IPS-20b (cell line): ENCODE measurements around the gene ING4.

ENCODE experiments used
- H3K27ac ChIP-seq: one replicate; pipeline ENCODE4 v1.5.1; 2013; ENCODE audit warnings: low read length
- H3K27me3 ChIP-seq: 2 replicates; pipeline ENCODE4 v1.6.1; 2013; ENCODE audit warnings: mild to moderate bottlenecking, low read length, inconsistent platforms; ENCODE audit not compliant: insufficient read depth
- H3K36me3 ChIP-seq: 2 replicates; pipeline ENCODE4 v1.6.1; 2013; ENCODE audit warnings: low read depth, mild to moderate bottlenecking, inconsistent platforms, low read length, moderate library complexity; ENCODE audit not compliant: insufficient read depth
- H3K4me1 ChIP-seq: 2 replicates; pipeline ENCODE4 v1.6.1; 2013; ENCODE audit warnings: mild to moderate bottlenecking, control low read depth, inconsistent platforms, low read length, moderate library complexity; ENCODE audit not compliant: insufficient read depth
- H3K4me3 ChIP-seq: 2 replicates; pipeline ENCODE4 v1.5.1; 2013; ENCODE audit warnings: mild to moderate bottlenecking, low read length, inconsistent platforms
- H3K9ac ChIP-seq: 2 replicates; pipeline ENCODE4 v1.6.1; 2013; ENCODE audit warnings: low read depth, mild to moderate bottlenecking, inconsistent platforms, low read length, moderate library complexity
- H3K9me3 ChIP-seq: 2 replicates; pipeline ENCODE4 v1.6.1; 2013; ENCODE audit warnings: mild to moderate bottlenecking, low read depth, low read length, inconsistent platforms; ENCODE audit not compliant: insufficient read depth

ING4 gene

GRCh38 chr12:6612652-6613014 is 50.3 kb downstream of the ING4 start:
- Histone ChIP-seq H3K4me1 (peaks cover 16% of the 10 kb centered on the region; the same call in 1 of the 2 replicates), H3K9me3 (no peaks in the 10 kb centered on the region), H3K9ac (peak overlapping the region; percentile 87; the same call in 1 of the 2 replicates), H3K27ac (peak overlapping the region; percentile 88), H3K36me3 (no peaks in the 10 kb centered on the region), H3K27me3 (no peaks in the 10 kb centered on the region), H3K4me3 (peak overlapping the region; percentile 61; the same call in 1 of the 2 replicates)

DNA sequence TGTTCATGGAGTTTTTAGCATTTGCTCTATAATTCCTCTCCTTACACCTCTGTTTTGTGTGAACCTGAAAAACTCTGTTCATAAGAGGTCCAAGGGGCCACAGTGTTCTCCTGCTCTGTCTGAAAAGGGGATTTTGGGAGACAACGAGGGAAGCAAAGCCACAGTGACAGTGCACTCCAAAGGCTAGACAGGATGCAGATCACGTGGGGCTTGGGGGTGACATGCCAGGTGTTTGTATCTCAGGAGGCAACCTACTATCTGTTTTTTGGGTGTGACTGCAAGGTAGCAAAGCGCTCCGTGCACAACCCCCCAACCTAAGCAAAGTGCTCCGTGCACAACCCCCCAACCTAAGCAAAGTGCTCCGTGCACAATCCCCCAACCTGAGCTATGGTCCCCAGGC is 50.7 kb downstream of the ING4 start:
- Histone ChIP-seq H3K4me1 (peaks cover 16% of the 10 kb centered on the region; the same call in 1 of the 2 replicates), H3K9ac (peak overlapping the region; percentile 87; the same call in 1 of the 2 replicates), H3K36me3 (no peaks in the 10 kb centered on the region), H3K4me3 (peak overlapping the region; percentile 61; the same call in 1 of the 2 replicates), H3K27me3 (no peaks in the 10 kb centered on the region), H3K9me3 (no peaks in the 10 kb centered on the region), H3K27ac (no peak overlapping the region)

- Histone ChIP-seq H3K4me1 (peaks cover 31% of the 10 kb centered on the region), H3K36me3 (peaks cover 23% of the 10 kb centered on the region), H3K4me3 (no peak overlapping the region), H3K9me3 (no peaks in the 10 kb centered on the region), H3K27ac (no peak overlapping the region), H3K27me3 (no peaks in the 10 kb centered on the region), H3K9ac (no peak overlapping the region)
Observed at GRCh38 chr12:6608592-6609281, 54.2 kb downstream of the ING4 start.

- peaks cover 30% of the 10 kb centered on the region for H3K36me3 ChIP-seq
- no peak overlapping the region for H3K9ac ChIP-seq
- H3K4me3 ChIP-seq: no peak overlapping the region
- no peaks in the 10 kb centered on the region for H3K9me3 ChIP-seq
- peaks cover 29% of the 10 kb centered on the region for H3K4me1 ChIP-seq
- no peak overlapping the region for H3K27ac ChIP-seq
- no peaks in the 10 kb centered on the region for H3K27me3 ChIP-seq
Observed at GRCh38 chr12:6607751-6608591, 54.9 kb downstream of the ING4 start.

DNA sequence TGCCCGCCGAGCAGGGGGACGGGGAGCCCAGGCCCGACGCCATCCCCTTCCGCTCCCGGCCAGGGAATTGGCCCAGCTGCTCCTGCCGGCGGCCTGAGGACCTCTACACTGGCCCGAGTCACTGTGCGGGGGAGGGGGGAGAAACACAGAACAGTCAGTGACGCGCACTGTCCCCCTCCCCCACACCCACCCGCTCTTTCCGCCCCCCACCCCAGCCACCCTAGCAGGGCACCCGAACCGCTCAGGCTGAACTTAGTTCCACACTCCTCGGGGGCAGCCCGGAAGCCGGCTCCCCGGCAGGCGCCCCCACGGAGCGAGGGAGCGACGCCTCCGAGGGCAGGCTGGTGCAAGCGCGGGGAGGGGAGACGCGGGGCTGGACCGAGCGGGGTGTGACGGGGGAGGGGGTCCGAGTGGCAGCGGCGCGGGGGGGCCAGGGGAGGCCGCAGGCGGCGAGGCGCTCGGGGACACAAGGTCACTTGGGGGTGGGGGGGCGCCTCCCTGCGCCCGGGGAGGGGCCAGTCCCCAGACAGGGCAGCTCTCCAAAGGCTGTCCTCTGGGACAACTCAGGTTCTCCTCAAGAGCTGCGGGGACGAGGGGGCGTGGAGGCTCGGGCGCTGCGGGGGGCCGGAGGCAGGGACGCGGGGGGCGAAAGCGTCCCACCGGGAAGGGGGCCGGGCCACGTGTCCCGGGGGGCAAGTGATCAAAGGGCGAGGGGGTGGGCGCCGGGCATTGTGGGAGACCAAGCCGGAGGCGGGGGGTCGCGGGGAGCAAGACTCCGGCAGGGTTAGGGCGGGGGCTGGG is 56.4 kb downstream of the ING4 start:
- no peaks in the 10 kb centered on the region for H3K9me3 ChIP-seq
- no peaks in the 10 kb centered on the region for H3K27me3 ChIP-seq
- peak overlapping the region; percentile 12 for H3K27ac ChIP-seq
- H3K36me3 ChIP-seq: peaks cover 44% of the 10 kb centered on the region
- peak overlapping the region; percentile 92 for H3K4me3 ChIP-seq
- H3K9ac ChIP-seq: peak overlapping the region; percentile 81; the same call in 1 of the 2 replicates
- peaks cover 18% of the 10 kb centered on the region for H3K4me1 ChIP-seq

DNA sequence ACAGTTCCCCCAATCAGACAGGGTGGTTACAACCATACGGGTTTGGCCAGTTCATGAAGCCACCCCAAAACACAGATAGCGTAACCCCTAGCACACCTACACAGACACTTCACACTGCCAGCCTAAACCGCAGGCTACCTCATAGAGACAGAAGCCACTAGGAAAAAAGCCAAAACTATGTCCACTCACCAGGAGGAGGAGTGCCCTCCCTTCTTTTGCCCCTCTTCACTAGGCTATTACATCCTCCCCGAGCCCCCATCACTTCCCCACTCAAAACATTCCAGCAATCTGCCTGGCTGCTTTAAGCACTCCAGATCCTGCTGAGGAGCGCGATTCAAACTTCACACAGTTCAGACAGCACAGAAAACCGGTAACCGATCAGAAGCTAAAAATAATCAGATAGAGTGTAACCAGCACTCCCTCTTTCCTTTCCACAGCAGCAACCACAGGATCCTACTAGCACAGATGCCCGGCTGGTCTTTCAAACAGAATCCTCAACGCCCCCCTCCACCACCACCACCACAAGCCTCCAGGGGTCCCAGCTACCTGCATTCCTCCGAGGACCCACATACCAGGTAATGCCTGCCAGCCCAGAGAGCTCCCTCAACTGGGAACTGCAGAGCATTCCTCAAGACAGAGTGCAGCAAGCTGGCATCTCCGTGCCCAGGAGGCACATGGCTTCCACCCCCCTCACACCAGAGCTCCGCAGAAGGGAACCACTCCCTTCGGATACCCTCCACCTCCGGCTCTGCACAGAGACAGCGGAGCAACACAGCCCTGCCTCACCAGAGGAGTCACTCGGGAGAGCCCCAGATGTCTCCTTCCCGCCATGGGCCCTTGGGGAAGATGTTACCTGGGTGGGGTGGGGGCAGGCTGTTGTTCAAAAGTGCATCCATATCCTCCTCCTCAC is 57.2 kb downstream of the ING4 start:
- Histone ChIP-seq H3K36me3 (peaks cover 53% of the 10 kb centered on the region), H3K27ac (no peak overlapping the region), H3K4me3 (peak overlapping the region; percentile 92), H3K9ac (peak overlapping the region; percentile 81; the same call in 1 of the 2 replicates), H3K9me3 (no peaks in the 10 kb centered on the region), H3K4me1 (peaks cover 18% of the 10 kb centered on the region), H3K27me3 (no peaks in the 10 kb centered on the region)

DNA sequence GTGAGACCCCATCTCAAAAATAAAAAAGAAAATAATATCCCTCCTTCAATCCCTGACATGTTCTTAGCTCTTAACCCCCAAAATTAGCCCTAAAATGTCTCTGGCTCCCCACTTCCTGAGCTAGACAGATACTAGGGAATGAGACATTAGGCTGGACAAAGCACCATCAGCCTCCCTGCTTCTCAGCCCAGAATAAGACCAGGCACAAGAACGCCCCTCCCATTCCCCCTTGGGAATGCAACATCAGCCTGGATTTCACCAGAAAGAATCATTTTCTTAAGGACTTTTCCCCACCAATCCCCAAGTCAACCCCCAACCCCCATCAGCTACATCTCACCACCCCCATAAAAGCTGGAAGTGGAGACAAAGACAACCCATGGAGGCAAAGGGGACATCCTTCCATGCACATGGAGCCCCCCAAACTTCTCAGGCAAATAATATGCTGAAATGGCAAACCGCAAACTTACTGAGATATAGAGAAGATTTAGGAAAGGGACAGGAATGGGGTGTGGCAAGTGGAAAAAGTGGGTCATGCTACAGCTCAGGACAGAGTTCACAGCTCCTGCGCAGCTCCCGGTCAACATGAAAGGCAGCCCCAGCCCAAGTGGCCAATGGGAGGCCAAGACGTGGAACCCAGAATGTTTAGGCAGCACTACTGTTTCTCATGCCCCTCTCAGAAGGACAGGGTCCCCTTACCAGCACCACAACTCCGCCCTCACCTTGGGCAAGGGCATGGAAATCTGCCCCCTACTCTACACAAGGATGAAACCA is 58.5 kb downstream of the ING4 start:
- Histone ChIP-seq H3K27me3 (no peaks in the 10 kb centered on the region), H3K36me3 (peaks cover 65% of the 10 kb centered on the region), H3K4me3 (peak overlapping the region; percentile 92), H3K4me1 (peaks cover 18% of the 10 kb centered on the region), H3K9me3 (no peaks in the 10 kb centered on the region), H3K27ac (no peak overlapping the region), H3K9ac (peak overlapping the region; percentile 81; the same call in 1 of the 2 replicates)

- peaks cover 78% of the 10 kb centered on the region for H3K36me3 ChIP-seq
- H3K4me3 ChIP-seq: no peak overlapping the region
- no peak overlapping the region for H3K9ac ChIP-seq
- H3K27me3 ChIP-seq: no peaks in the 10 kb centered on the region
- no peak overlapping the region for H3K27ac ChIP-seq
- H3K4me1 ChIP-seq: peaks cover 18% of the 10 kb centered on the region
- no peaks in the 10 kb centered on the region for H3K9me3 ChIP-seq
Observed at GRCh38 chr12:6603095-6603567, 59.8 kb downstream of the ING4 start.

- H3K36me3 ChIP-seq: peaks cover 84% of the 10 kb centered on the region
- no peak overlapping the region for H3K9ac ChIP-seq
- no peaks in the 10 kb centered on the region for H3K27me3 ChIP-seq
- H3K27ac ChIP-seq: no peak overlapping the region
- H3K4me3 ChIP-seq: no peak overlapping the region
- peaks cover 18% of the 10 kb centered on the region for H3K4me1 ChIP-seq
- no peaks in the 10 kb centered on the region for H3K9me3 ChIP-seq
Observed at GRCh38 chr12:6602526-6602925, 60.4 kb downstream of the ING4 start.
